ENCODE results near the gene ACOT2.
"Not testable (repeated sequence)": the region's sequence is repeated elsewhere in the genome, so short reads cannot be mapped to it uniquely, and the experiment has no call there.

ACOT2 gene

GRCh38 chr14:73569185-73569958 lies at the start of gene ACOT2:
Gene ACOT2, plus strand, starts transcription at chr14:73569213. Its CDS starts 28 bp downstream, at chr14:73569241.
- POLR2A ChIA-PET: interaction anchor here (0.6 to 2.2 kb wide), 29 partner anchors 10 to 598 kb away, joined by 3 to 15 read pairs (median 5); partner anchors contain the start of genes ACOT6, DNAL1, NUMB and RIOX1
- peak; percentile 73 for DNase-seq (ENCODE audit: extremely low spot score)
- TF ChIP-seq NFRKB (IDR thresholded peaks at IDR 0.05) (peak; percentile 57; the same call in 1 of the 2 replicates), L3MBTL2 (conservative IDR thresholded peaks at IDR 0.05) (peak; percentile 18), ELF4 (IDR thresholded peaks at IDR 0.05) (0 out of 2 replicates have a peak, but pooled peaks have one; percentile 48)
- CTCF ChIA-PET: interaction anchor here (0.6 to 1.9 kb wide), 7 partner anchors 8 to 64 kb away, joined by 3 to 10 read pairs (median 4); no protein-coding TSS in a partner anchor

- ChIA-PET CTCF (interaction anchor here (1.4 kb wide), 1 partner anchor 11 kb away, joined by 5 read pairs; no protein-coding TSS in a partner anchor), POLR2A (interaction anchor here (1.1 to 2.2 kb wide), 3 partner anchors 9 to 48 kb away, joined by 3 to 10 read pairs (median 4); partner anchors contain the start of genes ACOT2 and RIOX1)
- no peak for DNase-seq (ENCODE audit: extremely low spot score)
- TF ChIP-seq FOXK2 (IDR thresholded peaks at IDR 0.05): no peak
- no peak for TF ChIP-seq ZNF384 (IDR thresholded peaks at IDR 0.05)
- no peak for TF ChIP-seq TARDBP (IDR thresholded peaks at IDR 0.05)
- TF ChIP-seq PKNOX1 (IDR thresholded peaks at IDR 0.05): no peak
- TF ChIP-seq ELF4 (IDR thresholded peaks at IDR 0.05): no peak
- TF ChIP-seq ARNT (IDR thresholded peaks at IDR 0.05): no peak
- no peak for TF ChIP-seq CTBP1 (IDR thresholded peaks at IDR 0.05; ENCODE audit: borderline replicate concordance)
- no peak for TF ChIP-seq SUZ12 (IDR thresholded peaks at IDR 0.05)
- no peak for TF ChIP-seq FOXA1 (IDR thresholded peaks at IDR 0.05)
- TF ChIP-seq NFRKB (IDR thresholded peaks at IDR 0.05): no peak
- no peak for TF ChIP-seq SP1 (IDR thresholded peaks at IDR 0.05)
- TF ChIP-seq HDGF (IDR thresholded peaks at IDR 0.05; ENCODE audit: borderline replicate concordance): no peak
- no peak for TF ChIP-seq BHLHE40 (IDR thresholded peaks at IDR 0.05; ENCODE audit: borderline replicate concordance)
- no peak for TF ChIP-seq L3MBTL2 (conservative IDR thresholded peaks at IDR 0.05)
- TF ChIP-seq LEF1 (IDR thresholded peaks at IDR 0.05; ENCODE audit: borderline replicate concordance): no peak
- no peak for TF ChIP-seq FOXM1 (IDR thresholded peaks at IDR 0.05; ENCODE audit: borderline replicate concordance)
Measured at GRCh38 chr14:73521229-73521628, 47.8 kb upstream of the ACOT2 start.

- CTCF ChIA-PET: interaction anchor here (1.0 kb wide), 1 partner anchor 16 kb away, joined by 3 read pairs; no protein-coding TSS in a partner anchor
- TF ChIP-seq ELF4 (IDR thresholded peaks at IDR 0.05) (no peak), CTBP1 (IDR thresholded peaks at IDR 0.05; ENCODE audit: borderline replicate concordance) (no peak), PKNOX1 (IDR thresholded peaks at IDR 0.05) (no peak), ZNF384 (IDR thresholded peaks at IDR 0.05) (no peak), BHLHE40 (IDR thresholded peaks at IDR 0.05; ENCODE audit: borderline replicate concordance) (no peak), SP1 (IDR thresholded peaks at IDR 0.05) (no peak)
- POLR2A ChIA-PET: interaction anchor here (0.5 to 1.9 kb wide), 3 partner anchors 31 to 45 kb away, joined by 3 to 5 read pairs (median 5); partner anchors contain the start of gene ACOT2
- no peak for DNase-seq (ENCODE audit: extremely low spot score)
Measured at GRCh38 chr14:73524493-73524892, 44.5 kb upstream of the ACOT2 start.

GRCh38 chr14:73526036-73526984 lies 42.7 kb upstream of the ACOT2 start:
- CTCF ChIA-PET: interaction anchor here (0.5 to 0.6 kb wide), 2 partner anchors 18 to 353 kb away, joined by 3 read pairs; no protein-coding TSS in a partner anchor
- POLR2A ChIA-PET: interaction anchor here (1.1 kb wide), 1 partner anchor 18 kb away, joined by 3 read pairs; no protein-coding TSS in a partner anchor
- no peak for DNase-seq (ENCODE audit: extremely low spot score)
- TF ChIP-seq ARNT (IDR thresholded peaks at IDR 0.05) (no peak), LEF1 (IDR thresholded peaks at IDR 0.05; ENCODE audit: borderline replicate concordance) (no peak), L3MBTL2 (conservative IDR thresholded peaks at IDR 0.05) (no peak), NFRKB (IDR thresholded peaks at IDR 0.05) (no peak), FOXA1 (IDR thresholded peaks at IDR 0.05) (no peak), FOXK2 (IDR thresholded peaks at IDR 0.05) (no peak), SP1 (IDR thresholded peaks at IDR 0.05) (no peak), FOXM1 (IDR thresholded peaks at IDR 0.05; ENCODE audit: borderline replicate concordance) (no peak), BHLHE40 (IDR thresholded peaks at IDR 0.05; ENCODE audit: borderline replicate concordance) (no peak), SUZ12 (IDR thresholded peaks at IDR 0.05) (no peak), CTBP1 (IDR thresholded peaks at IDR 0.05; ENCODE audit: borderline replicate concordance) (no peak), TARDBP (IDR thresholded peaks at IDR 0.05) (no peak), PKNOX1 (IDR thresholded peaks at IDR 0.05) (no peak), HDGF (IDR thresholded peaks at IDR 0.05; ENCODE audit: borderline replicate concordance) (no peak), ELF4 (IDR thresholded peaks at IDR 0.05) (no peak)

- POLR2A ChIA-PET: not testable (repeated sequence)
Measured at GRCh38 chr14:73529356-73529755, 39.7 kb upstream of the ACOT2 start.

GRCh38 chr14:73531971-73532370 lies 37.0 kb upstream of the ACOT2 start:
- POLR2A ChIA-PET: interaction anchor here (0.6 kb wide), 1 partner anchor 95 kb away, joined by 3 read pairs; no protein-coding TSS in a partner anchor
- CTCF ChIA-PET; DNase-seq (ENCODE audit: extremely low spot score): not testable (repeated sequence)

More at GRCh38 chr14:73529356-73529755, 39.7 kb upstream of the ACOT2 start:
- DNase-seq (ENCODE audit: extremely low spot score); CTCF ChIA-PET: not testable (repeated sequence)

GRCh38 chr14:73537244-73538045 lies 31.6 kb upstream of the ACOT2 start:
- POLR2A ChIA-PET; CTCF ChIA-PET; DNase-seq (ENCODE audit: extremely low spot score): not testable (repeated sequence)

- ChIA-PET POLR2A (interaction anchor here (1.2 kb wide), 1 partner anchor 30 kb away, joined by 11 read pairs; the partner anchor contains the start of gene ACOT2), CTCF (interaction anchor here (0.7 kb wide), 4 partner anchors 20 to 50 kb away, joined by 3 to 5 read pairs (median 4); no protein-coding TSS in a partner anchor)
- peak; percentile 37 for DNase-seq (ENCODE audit: extremely low spot score)
Measured at GRCh38 chr14:73539017-73539416, 30.0 kb upstream of the ACOT2 start.

GRCh38 chr14:73542961-73543360 lies 26.1 kb upstream of the ACOT2 start:
- DNase-seq (ENCODE audit: extremely low spot score); POLR2A ChIA-PET; CTCF ChIA-PET: not testable (repeated sequence)
